OCI-LY7 (cell line): Measurements from ENCODE around the gene SUPT4H1. TPM values are rescaled to one million over a fixed set of nuclear protein-coding genes. Genes with fewer than 3 reads are reported as not detected.

ENCODE experiments used
- BruUV-seq: library from RNA; stranded (reverse); fragments of 400-500 nt; replicated peaks from 2 replicates; lab custom pipeline; 2021; lab: Mats Ljungman, UMichigan
- CTCF ChIA-PET: fragments of 300-600 bp; sonication (Branson Sonifier 250); formaldehyde crosslinking; loops from one replicate; lab custom pipeline; 2022; ENCODE audit warnings: antibody characterized with exemption; ENCODE audit not compliant: unreplicated experiment; lab: Charles Lee
- POLR2A ChIA-PET: fragments of 300-600 bp; sonication (Branson Sonifier 250); formaldehyde crosslinking; loops from one replicate; lab custom pipeline; 2022; ENCODE audit warnings: antibody characterized with exemption; lab: Charles Lee
- DNase-seq: peaks from one replicate; pipeline ENCODE4 v3.0.0-alpha.2; 2015; ENCODE audit warnings: low spot score
- H2AFZ ChIP-seq: fragments of 200-600 bp; sonication (generic), shearing (Covaris generic); 2 replicates; pipeline ENCODE4 v1.6.1; 2014; ENCODE audit warnings: mild to moderate bottlenecking, antibody characterized with exemption, low read length, moderate library complexity
- H3K27ac ChIP-seq: fragments of 200-600 bp; sonication (generic); 2 replicates; pipeline ENCODE4 v1.5.1; 2014; ENCODE audit warnings: mixed run types, low read depth, mild to moderate bottlenecking, moderate library complexity, low read length, inconsistent platforms; ENCODE audit not compliant: poor library complexity, severe bottlenecking
- H3K36me3 ChIP-seq: fragments of 200-600 bp; sonication (generic); 2 replicates; pipeline ENCODE4 v1.6.1; 2014; ENCODE audit warnings: mild to moderate bottlenecking, antibody characterized with exemption, low read length, moderate library complexity, mixed read lengths; ENCODE audit not compliant: insufficient read depth
- H3K4me1 ChIP-seq: fragments of 200-600 bp; sonication (generic); 2 replicates; pipeline ENCODE4 v1.5.1; 2014; ENCODE audit warnings: mild to moderate bottlenecking, low read length; ENCODE audit not compliant: insufficient read depth, poor library complexity, severe bottlenecking
- H3K4me2 ChIP-seq: fragments of 200-600 bp; sonication (generic); 2 replicates; pipeline ENCODE4 v1.6.1; 2014; ENCODE audit warnings: mild to moderate bottlenecking, low read length
- H3K4me3 ChIP-seq: fragments of 200-600 bp; sonication (generic); 2 replicates; pipeline ENCODE4 v1.5.1; 2014; ENCODE audit warnings: mild to moderate bottlenecking, low read depth, low read length; ENCODE audit not compliant: poor library complexity, severe bottlenecking
- H3K79me2 ChIP-seq: fragments of 200-600 bp; sonication (generic); 2 replicates; pipeline ENCODE4 v1.6.1; 2016; ENCODE audit warnings: low read depth, mild to moderate bottlenecking, low read length, moderate library complexity, mixed read lengths; ENCODE audit not compliant: insufficient read depth
- H3K9me2 ChIP-seq: fragments of 200-600 bp; sonication (generic); 2 replicates; pipeline ENCODE4 v1.6.1; 2016; ENCODE audit warnings: mild to moderate bottlenecking, low read length, mixed read lengths; ENCODE audit not compliant: insufficient read depth
- H3K9me3 ChIP-seq: fragments of 200-600 bp; sonication (generic); 2 replicates; pipeline ENCODE4 v1.6.1; 2014; ENCODE audit warnings: mild to moderate bottlenecking, mixed run types, low read length, mixed read lengths
- H4K20me1 ChIP-seq: fragments of 200-600 bp; sonication (generic); 2 replicates; pipeline ENCODE4 v1.6.1; 2014; ENCODE audit warnings: mild to moderate bottlenecking, antibody characterized with exemption, low read length, moderate library complexity, mixed read lengths; ENCODE audit not compliant: insufficient read depth
- CTCF ChIP-seq: fragments of 200-600 bp; sonication (generic); conservative IDR thresholded peaks from 2 replicates; pipeline ENCODE4 v1.5.1; 2014; ENCODE audit warnings: mild to moderate bottlenecking, antibody characterized with exemption, low read length, moderate library complexity, mixed read lengths
- EZH2phosphoT487 ChIP-seq: fragments of 200-600 bp; sonication (generic); IDR thresholded peaks from 2 replicates; pipeline ENCODE4 v1.6.1; 2018; ENCODE audit warnings: low read depth, borderline replicate concordance, mild to moderate bottlenecking, mixed run types, antibody characterized with exemption, low read length, moderate library complexity, mixed read lengths
- intact Hi-C: fragments of 100-400 bp; cut with micrococcal nuclease; formaldehyde crosslinking; loops from one replicate; pipeline ENCODE4 v1.10.0; 2022; ENCODE audit not compliant: unreplicated experiment
- total RNA-seq, 2 experiments: library from RNA; depleted of rRNA in 1 of 2; stranded (reverse); fragments of >200 nt in 1 of 2; shearing (Covaris generic) in 1 of 2; gene quantifications; 2 replicates each; pipeline ENCODE4 v1.2.3, GENCODE V29; 2014 to 2022

The SUPT4H1 gene
- total RNA-seq, 2 experiments from 2014 or later = 56.5 to 65.5 TPM

GRCh38 chr17:58313815-58314705 is 37.9 kb downstream of the SUPT4H1 start:
- no peak overlapping the region for H3K4me2 ChIP-seq
- no peaks in the 10 kb centered on the region for H3K79me2 ChIP-seq
- H3K27ac ChIP-seq = no peak overlapping the region
- TF ChIP-seq EZH2phosphoT487 (no peak), CTCF (no peak)
- peaks cover 15% of the 10 kb centered on the region for H3K4me1 ChIP-seq
- no peaks in the 10 kb centered on the region for H3K9me3 ChIP-seq
- H4K20me1 ChIP-seq = no peaks in the 10 kb centered on the region
- no peak overlapping the region for H2AFZ ChIP-seq
- H3K9me2 ChIP-seq = no peaks in the 10 kb centered on the region
- intact Hi-C loops = no loop called here
- H3K4me3 ChIP-seq = no peak overlapping the region
- DNase-seq = no peak
- ChIA-PET POLR2A (interaction anchor here (0.7 to 1.3 kb wide), 3 partner anchors 9 to 30 kb away, joined by 3 to 5 read pairs (median 3); no protein-coding TSS in a partner anchor), CTCF (interaction anchor here (1.0 kb wide), 1 partner anchor 10 kb away, joined by 3 read pairs; no protein-coding TSS in a partner anchor)
- no peaks in the 10 kb centered on the region for H3K36me3 ChIP-seq
- BruUV-seq = TSS peak; percentile 16

- peaks cover 6% of the 10 kb centered on the region for H3K4me1 ChIP-seq
- H3K4me2 ChIP-seq = no peak overlapping the region
- ChIA-PET CTCF (no interaction called here), POLR2A (interaction anchor here (0.8 kb wide), 1 partner anchor 22 kb away, joined by 7 read pairs; no protein-coding TSS in a partner anchor)
- H2AFZ ChIP-seq = no peak overlapping the region
- H3K36me3 ChIP-seq = no peaks in the 10 kb centered on the region
- no peaks in the 10 kb centered on the region for H3K9me3 ChIP-seq
- no peak overlapping the region for H3K4me3 ChIP-seq
- no peaks in the 10 kb centered on the region for H3K9me2 ChIP-seq
- no peak overlapping the region for H3K27ac ChIP-seq
- no TSS peak for BruUV-seq
- TF ChIP-seq EZH2phosphoT487 = no peak
- peak; percentile 50 for TF ChIP-seq CTCF
- DNase-seq = peak; percentile 16
- intact Hi-C loops = no loop called here
- no peaks in the 10 kb centered on the region for H4K20me1 ChIP-seq
- no peaks in the 10 kb centered on the region for H3K79me2 ChIP-seq
Observed at GRCh38 chr17:58312829-58313228, 39.2 kb downstream of the SUPT4H1 start.
